ENCODE data around the gene PLCH2. TPM values are rescaled to one million over a fixed set of nuclear protein-coding genes. Genes with fewer than 3 reads are reported as not detected.

Gene PLCH2
- total and polyA plus RNA-seq, 11 donors, result 0.04 to 1.0 (median 0.35) TPM; not detected in 4

DNA sequence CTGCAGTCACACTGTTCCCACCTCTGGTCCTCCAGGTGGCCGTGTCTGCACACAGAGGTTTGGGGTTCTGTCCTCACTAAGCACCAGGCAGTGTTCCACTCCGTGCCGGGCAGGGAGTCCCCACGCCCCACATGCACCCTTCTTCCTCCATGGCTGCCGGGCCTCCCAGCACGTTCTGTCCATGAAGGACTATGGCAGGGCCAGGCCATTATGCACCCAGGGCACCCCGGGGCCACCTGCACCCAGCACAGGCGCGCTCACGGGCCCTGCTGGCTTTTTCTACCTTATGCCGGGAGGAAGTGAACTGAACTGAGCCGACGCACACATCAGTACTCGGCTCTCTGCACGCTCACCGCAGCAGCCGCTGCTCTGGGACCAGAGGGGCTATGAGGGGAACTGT lies 40.0 kb downstream of the PLCH2 start:
- Histone ChIP-seq H3K4me1 (peaks cover 0 to 5% (median 0%) of the 10 kb centered on the region in 12 donors), H3K4me3 (no peak overlapping the region), H3K9me3 (no peaks in the 10 kb centered on the region), H3K27me3 (no peaks in the 10 kb centered on the region), H3K36me3 (peaks cover 7 to 100% (median 96%) of the 10 kb centered on the region in 9 donors), H3K27ac (no peak overlapping the region)
- intact Hi-C loops (cut with DNase I), result no loop called here
- TF ChIP-seq POLR2A (IDR thresholded peaks at IDR 0.05), result no peak
- TF ChIP-seq, protein P1, sequence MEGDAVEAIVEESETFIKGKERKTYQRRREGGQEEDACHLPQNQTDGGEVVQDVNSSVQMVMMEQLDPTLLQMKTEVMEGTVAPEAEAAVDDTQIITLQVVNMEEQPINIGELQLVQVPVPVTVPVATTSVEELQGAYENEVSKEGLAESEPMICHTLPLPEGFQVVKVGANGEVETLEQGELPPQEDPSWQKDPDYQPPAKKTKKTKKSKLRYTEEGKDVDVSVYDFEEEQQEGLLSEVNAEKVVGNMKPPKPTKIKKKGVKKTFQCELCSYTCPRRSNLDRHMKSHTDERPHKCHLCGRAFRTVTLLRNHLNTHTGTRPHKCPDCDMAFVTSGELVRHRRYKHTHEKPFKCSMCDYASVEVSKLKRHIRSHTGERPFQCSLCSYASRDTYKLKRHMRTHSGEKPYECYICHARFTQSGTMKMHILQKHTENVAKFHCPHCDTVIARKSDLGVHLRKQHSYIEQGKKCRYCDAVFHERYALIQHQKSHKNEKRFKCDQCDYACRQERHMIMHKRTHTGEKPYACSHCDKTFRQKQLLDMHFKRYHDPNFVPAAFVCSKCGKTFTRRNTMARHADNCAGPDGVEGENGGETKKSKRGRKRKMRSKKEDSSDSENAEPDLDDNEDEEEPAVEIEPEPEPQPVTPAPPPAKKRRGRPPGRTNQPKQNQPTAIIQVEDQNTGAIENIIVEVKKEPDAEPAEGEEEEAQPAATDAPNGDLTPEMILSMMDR (IDR thresholded peaks at IDR 0.05), result no peak
- DNase-seq (no peak), ATAC-seq (no peak)
- WGBS, 4 donors, result 91 to 96% (median 93%) methylated on average over 17 of the region's 17 CpGs

DNA sequence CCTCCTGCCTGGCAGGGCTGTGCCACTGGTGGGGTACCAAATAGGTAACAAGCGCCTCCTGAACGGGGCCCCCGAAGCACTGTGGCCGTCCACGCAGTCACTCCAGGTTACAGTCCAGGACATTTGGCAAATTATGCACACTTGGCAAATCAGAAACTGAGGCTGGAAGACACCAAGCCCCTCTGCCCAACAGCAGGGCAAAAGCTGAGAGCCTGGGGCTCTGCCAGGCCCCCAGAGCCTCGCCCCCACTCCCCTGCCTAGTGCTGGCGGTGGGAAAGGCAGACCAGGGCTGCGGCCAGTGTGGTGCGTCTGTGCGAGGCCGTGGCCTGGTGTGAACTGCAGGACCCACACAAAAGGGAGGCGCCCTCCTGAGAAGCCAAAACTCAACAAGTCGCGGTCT lies 40.9 kb downstream of the PLCH2 start:
- intact Hi-C loops (cut with DNase I), result no loop called here
- no peak for ATAC-seq

DNA sequence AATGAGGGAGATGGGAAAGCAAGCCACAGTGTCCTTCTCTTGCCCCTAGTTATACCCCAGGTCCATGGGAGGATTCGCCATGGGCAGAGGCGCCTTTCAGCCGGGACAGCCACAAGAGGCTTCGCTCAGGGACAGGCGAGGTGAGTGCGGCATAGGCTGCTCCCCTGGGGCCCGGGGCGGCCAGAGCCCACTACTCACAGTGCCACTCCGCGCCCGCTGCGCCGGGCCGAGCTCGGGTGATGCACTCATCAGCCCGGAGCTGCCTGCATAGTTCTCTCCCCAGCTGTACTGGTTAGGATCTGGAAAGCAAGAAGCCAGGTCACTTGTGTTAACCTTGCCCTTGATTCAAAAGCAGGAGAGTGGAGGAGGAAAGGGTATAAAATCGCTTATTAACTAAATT lies 41.9 kb downstream of the PLCH2 start:
- intact Hi-C loops (cut with DNase I), result no loop called here
- no peak for TF ChIP-seq POLR2A (IDR thresholded peaks at IDR 0.05)
- TF ChIP-seq, protein P1 (IDR thresholded peaks at IDR 0.05), result no peak
- Histone ChIP-seq H3K36me3 (peaks cover 7 to 93% (median 82%) of the 10 kb centered on the region in 9 donors), H3K4me1 (peaks cover 0 to 8% (median under 1%) of the 10 kb centered on the region in 12 donors), H3K27me3 (no peaks in the 10 kb centered on the region), H3K4me3 (no peak overlapping the region), H3K27ac (no peak overlapping the region), H3K9me3 (no peaks in the 10 kb centered on the region)
- DNase-seq (no peak), ATAC-seq (no peak)
- WGBS, 4 donors, result 91 to 95% (median 94%) methylated on average over 17 of the region's 17 CpGs

More for the DNA sequence above, 40.9 kb downstream of the PLCH2 start:
- no peak for DNase-seq
- H3K36me3 ChIP-seq, result peaks cover 7 to 97% (median 93%) of the 10 kb centered on the region in 9 donors
- no peak overlapping the region for H3K27ac ChIP-seq
- 93 to 96% (median 96%) methylated on average over 8 to 14 of the region's 14 CpGs for WGBS, 4 donors
- H3K4me3 ChIP-seq, result no peak overlapping the region
- no peaks in the 10 kb centered on the region for H3K27me3 ChIP-seq
- TF ChIP-seq POLR2A (IDR thresholded peaks at IDR 0.05), result no peak
- TF ChIP-seq, protein P1 (IDR thresholded peaks at IDR 0.05), result no peak
- H3K9me3 ChIP-seq, result no peaks in the 10 kb centered on the region
- H3K4me1 ChIP-seq, result peaks cover 0 to 6% (median 0%) of the 10 kb centered on the region in 12 donors

DNA sequence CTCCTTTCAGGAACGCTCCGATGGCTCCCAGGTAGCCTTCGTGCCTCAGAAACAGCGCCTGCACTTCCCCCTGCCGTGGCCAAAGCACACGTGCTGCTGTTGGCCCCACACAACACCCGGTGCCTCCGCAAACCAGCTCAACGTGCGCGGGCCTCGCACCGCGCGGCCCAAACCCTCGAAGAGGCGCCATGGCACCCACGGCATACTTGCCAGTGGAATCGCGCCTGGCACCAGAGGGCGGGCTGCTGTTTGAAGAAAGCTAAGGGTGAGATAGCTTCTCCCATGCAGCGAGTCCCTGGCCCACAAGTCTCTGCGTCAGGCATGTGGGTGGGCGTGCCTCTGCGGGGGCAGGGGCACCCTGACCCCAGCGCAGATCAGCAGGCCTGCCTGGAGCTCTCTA lies 42.4 kb downstream of the PLCH2 start:
- 93 to 96% (median 95%) methylated on average over 21 to 26 of the region's 26 CpGs for WGBS, 4 donors
- intact Hi-C loops (cut with DNase I), result no loop called here
- Histone ChIP-seq H3K36me3 (peaks cover 6 to 87% (median 77%) of the 10 kb centered on the region in 9 donors), H3K4me1 (peaks cover 0 to 13% (median 6%) of the 10 kb centered on the region in 12 donors), H3K27me3 (no peaks in the 10 kb centered on the region), H3K4me3 (no peak overlapping the region), H3K9me3 (no peaks in the 10 kb centered on the region), H3K27ac (no peak overlapping the region)
- no peak for ATAC-seq
- no peak for TF ChIP-seq POLR2A (IDR thresholded peaks at IDR 0.05)
- TF ChIP-seq, protein P1 (IDR thresholded peaks at IDR 0.05), result no peak
- DNase-seq, result no peak
